GM18951 (cell line): ENCODE results near the gene CIDEA.

ENCODE experiments used
- POLR2A ChIP-seq: IDR thresholded peaks from 4 replicates; pipeline ENCODE4 v1.6.1; 2011; ENCODE audit warnings: mild to moderate bottlenecking; ENCODE audit not compliant: insufficient read length, insufficient read depth; ENCODE audit errors: extremely low read depth
- in situ Hi-C: fragments of 300-500 bp; cut with MboI; formaldehyde crosslinking; loops from one replicate; pipeline ENCODE4 v1.12.0; 2022; ENCODE audit warnings: low sequenced_read_pairs, mixed read lengths, inconsistent platforms; ENCODE audit not compliant: unreplicated experiment

Gene CIDEA

DNA sequence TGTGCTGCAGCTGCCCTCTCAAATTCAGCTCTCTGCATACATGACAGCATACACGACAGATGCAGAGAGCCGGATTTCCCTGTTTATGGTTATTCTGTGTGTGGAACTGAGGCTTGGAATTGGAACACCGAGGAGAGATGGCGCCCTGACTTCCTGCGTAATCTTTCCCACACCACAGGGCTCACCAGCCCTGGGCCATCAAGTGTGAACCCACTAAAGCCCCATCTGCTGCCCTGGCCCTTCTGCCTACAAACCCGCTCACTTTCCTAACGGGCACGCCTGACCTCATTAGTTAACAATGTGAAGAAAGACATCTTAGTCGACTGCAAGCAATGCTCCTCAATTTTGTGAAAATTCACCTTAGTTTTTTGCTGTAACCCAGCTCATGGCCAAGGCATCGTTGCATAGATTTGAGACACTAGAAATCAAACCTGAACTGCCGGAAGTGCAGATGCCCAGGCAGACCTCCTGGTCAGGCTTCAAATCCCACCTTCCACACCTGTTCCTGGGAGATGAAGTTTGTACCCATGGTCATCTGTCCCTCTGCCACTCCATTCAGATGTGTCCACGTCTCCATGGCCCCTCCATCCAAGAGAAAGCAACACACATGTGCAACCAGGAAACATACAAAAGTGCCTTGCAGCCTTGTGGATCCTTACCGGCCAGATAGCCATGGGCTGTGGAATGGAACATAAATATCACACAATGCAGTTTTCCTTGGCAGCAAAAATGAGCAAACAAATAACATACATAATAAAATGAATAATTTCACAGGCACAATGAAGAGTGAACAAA lies 5.0 kb upstream of the CIDEA start:
- TF ChIP-seq POLR2A = no peak
- in situ Hi-C loops = loop anchor here (25.0 kb wide), 1 partner anchor 162 kb away; the partner anchor contains the start of gene ANKRD62

DNA sequence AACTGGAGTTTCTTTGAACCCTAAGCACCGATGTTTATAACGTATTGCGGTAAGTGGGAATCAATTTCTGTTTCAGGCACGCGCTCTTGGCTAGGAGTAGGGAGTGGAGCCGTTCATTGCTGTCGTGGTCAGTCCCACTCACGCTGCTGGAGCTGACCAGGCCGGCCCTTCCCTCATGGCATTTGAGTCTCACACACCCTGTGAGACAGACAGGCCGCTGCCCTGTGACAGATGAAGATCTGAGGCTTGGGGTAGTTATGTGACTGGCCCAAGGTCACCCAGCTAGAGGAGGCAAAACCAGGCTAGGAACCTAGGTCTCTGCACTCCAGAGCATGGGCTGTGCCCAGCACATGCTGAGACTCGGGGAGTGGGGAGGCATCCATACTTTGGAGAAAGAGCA lies 2.9 kb upstream of the CIDEA start:
- no peak for TF ChIP-seq POLR2A
- in situ Hi-C loops = no loop called here

DNA sequence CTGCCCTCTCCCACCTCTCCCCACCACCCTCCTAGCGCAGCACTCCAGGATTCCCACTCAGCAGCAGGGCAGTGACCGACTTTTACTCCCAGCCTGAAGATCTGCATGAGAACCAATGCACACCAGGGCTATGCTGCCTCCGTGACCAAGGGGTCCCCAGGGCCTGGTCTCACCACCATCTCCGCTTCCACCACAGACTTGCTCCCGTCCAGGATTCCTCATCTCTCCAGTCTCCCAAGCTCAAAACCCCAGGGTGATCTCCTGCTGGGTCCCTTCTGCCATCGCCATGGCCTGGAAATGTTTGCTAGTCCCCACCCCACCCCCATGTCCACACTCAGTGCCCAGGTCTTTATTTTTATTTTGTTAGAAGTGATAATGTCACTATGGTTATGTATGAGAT lies 2.1 kb upstream of the CIDEA start:
- no peak for TF ChIP-seq POLR2A
- in situ Hi-C loops = no loop called here

DNA sequence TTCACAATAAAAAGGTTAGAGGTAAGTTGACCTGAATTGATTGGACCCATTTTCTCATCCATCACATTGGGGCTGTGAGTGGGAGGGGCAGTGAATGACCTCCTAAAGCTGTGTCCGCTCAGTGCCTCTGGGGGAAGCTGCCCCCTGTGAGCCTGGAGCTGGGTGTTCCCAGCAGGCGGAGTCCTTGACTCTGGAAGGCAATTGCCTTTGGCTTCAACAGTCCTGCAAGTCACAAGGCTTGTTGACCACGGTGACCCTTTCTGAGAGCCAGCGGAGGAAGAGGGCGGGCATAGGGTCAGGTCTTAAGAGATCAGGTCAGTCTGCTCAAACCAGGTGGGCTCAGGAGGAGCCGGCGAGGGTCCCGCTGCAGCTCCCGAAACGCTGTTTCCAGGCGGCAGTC lies 1.1 kb upstream of the CIDEA start:
- in situ Hi-C loops = no loop called here
- TF ChIP-seq POLR2A = no peak

DNA sequence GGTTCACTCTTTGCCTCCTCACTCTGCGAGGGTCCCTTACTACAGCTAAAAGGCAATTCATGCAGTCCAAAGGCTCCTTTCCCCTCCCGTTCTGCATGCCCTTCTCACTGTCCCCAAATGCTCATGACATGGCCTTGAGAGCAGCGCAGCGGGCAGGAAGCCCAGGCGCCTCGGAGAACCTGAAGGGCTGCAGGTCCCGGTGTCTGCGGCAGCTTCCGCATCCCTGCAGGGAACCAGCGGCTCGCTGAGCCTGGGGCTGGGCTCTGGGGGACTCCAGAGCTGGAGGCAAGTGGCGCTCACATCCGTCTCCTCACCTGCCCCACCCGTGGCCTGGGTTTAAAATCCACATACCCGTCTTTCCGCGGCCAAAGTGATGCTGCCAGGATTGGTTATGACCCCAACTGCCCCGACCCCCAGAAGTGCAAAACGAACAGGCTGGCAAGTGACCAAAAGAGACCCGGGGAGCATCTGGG lies 462 bp upstream of the CIDEA start:
- in situ Hi-C loops = no loop called here
- TF ChIP-seq POLR2A = no peak

DNA sequence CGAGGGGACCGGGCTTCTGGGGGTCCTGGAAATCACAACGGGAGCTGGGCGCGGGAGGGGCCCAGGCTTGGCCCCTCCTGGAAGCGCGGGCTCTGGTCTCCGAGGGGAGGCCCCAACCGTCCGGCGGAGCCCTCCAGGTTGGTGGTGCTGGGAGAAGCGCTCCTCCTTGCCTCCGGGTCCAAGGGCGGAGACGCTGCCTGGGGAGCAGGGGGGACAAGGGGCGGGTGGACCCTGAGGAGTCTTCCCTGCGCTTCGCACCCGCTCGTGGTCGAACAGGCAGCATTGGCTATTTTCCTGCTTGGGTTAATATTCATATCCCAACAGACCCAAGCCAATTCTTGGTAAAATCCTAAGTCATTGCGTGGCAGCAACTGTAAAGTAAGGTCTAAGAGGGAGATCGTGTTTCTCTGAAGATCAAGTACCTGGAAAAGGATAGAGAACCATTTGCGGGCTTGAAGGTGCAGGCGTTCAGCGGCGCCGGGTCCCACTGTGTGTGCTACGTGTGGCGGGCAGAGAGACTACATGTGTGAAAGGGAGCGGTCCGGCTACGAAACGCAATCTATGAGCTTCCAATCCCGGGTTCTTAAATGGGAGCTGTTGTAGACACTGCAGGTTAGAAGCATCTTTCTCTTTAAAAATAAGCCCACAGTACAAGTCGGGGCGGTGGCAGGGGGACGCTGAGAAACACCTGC lies 805 bp downstream of the CIDEA start:
- in situ Hi-C loops = no loop called here
- no peak for TF ChIP-seq POLR2A

DNA sequence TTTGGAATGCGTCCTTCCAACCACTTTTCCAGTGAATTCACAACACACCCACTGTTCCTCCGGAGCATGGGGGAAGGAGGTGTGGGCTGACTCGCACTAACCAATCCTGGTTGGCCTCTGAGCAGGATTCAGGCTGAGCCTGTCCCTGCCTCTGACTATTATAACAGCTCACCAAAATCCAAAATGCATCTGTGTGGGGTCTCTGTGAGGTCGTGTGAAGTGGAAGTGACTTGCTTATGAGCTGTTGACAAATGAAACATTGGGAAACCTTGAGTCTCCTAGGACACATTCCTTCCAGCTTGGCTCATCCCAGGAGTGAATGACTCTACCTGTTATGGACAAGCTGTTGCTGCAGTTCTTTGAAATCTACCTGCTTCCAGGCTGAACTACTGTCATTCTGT lies 1.5 kb downstream of the CIDEA start:
- TF ChIP-seq POLR2A = no peak

DNA sequence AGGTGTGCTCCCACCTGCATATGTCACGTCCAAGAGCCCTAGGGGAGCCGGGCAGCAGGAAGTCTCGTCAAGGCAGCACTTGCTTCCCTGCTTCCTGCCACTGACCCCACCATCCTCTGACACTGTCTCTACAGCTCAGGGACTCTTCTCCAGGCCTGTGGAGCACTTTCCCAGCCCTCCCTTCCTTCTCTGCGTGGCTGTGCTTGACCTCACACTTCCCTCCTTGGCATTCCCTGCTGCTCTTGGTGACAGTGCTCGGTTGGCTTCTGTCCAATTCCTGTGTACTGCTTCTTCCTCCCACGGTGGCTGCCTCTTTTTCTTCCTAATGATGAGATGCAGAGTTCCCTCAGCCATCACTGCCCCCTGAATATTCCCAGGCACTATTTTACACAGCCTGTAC lies 2.8 kb downstream of the CIDEA start:
- in situ Hi-C loops = no loop called here
- TF ChIP-seq POLR2A = no peak

More for the DNA sequence above, 1.5 kb downstream of the CIDEA start:
- in situ Hi-C loops = no loop called here

DNA sequence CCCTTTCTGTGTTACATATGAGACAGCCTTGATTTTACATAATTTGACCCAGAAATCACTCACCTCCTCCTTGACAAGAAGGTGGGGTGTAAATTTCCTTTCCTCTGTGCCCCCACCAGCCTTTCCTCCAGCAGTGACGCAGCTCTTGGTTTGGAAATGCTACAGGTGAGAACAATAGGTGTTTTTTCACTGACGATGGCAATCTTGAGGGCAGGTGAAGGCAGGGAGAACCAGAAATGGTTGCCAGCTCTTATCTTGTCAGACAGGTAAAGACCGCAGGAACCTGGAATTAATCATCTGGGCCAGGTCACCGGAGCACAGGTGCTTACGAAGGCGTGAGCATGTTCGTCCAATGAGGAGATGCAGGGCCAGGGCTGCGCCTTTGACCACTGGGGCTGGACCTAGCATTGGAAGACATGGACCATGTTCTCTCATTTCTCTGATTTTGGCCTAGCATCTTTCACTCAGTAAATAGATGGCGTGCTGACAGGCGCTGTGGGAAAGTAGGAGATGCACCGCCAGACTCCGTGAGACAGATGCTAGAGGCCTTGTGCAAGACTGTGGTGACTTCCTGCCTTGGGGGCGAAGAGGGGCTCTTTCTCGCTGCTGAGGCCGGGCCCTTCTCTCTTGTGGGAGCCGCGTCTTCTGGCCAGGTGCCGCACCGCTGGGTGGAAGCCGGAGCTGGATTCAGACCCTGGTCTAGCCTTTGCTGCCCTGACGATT lies 4.0 kb downstream of the CIDEA start:
- TF ChIP-seq POLR2A = no peak

DNA sequence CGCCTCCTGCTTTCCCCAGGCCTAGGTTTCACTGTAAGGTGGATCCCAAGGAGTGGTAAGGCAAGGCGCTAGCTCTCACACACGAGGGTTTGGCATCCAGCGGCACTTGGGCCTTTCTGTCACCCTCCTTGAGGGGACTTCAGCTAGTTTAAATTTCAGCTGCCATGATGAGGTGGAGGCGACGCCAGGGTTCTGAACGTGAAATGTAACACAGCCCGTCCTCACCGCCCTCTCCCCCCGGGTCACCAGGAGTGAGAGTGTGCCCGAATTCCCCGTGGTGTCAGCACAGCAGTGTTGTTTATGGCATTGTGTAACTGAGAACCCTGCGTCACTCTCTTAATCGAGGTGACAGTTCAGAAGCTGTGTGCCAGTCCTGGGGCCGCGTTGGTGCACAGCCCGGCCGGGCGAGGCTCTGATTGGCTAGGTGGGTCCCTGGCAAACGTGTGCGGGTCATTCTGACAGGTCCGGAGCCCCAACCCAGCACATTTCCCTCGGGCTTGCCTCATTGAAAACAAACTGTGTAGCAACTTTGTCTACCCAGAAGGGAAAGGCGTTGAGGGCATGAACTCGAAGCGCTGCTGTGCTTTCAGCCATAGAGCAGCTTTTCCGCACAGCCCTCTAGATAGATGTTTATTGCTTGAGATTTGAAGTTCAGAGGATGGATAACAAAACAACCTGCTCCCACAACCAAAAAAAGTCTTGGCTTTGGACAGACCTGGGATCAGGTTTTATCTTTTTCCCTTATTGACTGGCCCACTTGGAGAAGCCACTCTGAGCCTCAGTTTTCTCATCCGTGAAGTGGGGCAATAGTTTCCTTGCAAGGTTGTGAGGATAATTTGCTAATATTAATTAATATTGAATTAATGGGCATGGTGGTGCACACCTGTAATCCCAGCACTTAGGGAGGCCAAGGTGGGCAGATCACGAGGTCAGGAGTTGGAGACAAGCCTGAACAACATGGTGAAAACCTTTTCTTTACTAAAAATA lies 4.9 kb downstream of the CIDEA start:
- in situ Hi-C loops = no loop called here
- no peak for TF ChIP-seq POLR2A

More for the DNA sequence above, 4.0 kb downstream of the CIDEA start:
- in situ Hi-C loops = no loop called here

DNA sequence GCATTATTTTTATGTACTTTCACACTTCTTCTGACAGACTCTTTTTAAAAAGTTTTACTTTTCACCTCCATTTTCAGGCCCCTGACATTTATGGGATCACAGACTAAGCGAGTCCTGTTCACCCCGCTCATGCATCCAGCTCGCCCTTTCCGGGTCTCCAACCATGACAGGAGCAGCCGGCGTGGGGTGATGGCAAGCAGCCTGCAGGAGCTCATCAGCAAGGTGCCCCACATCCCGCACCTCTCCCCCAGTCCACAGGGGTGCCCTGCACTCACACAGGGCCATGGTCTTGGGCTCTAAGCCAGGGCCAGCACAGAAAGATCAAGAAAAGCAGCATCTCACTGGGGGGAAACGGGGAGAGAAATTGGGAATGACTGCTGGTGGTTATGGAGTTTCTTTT lies 8.6 kb downstream of the CIDEA start:
- in situ Hi-C loops = no loop called here
- no peak for TF ChIP-seq POLR2A

DNA sequence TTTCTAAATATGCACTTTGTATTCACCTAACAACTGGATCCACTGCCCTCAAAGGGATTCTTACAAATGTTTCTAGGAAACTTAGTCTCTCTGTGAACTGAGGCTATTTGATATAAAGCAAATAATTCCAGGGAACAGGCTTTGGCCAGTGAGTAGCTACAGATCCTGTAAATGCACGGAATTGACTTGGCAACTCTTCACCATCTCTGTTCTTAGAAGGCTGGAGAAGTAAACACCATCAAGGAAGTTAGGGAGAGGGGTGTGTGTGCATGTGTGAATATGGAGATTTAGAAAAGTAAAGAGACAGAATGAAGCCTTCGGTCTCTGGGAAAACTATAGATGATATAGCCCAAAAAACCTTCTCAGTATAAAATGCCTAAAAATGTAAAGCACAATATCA lies 10.7 kb downstream of the CIDEA start:
- no peak for TF ChIP-seq POLR2A
- in situ Hi-C loops = no loop called here
